ENCODE results near the gene STAT3. TPM values are rescaled to one million over a fixed set of nuclear protein-coding genes. Genes with fewer than 3 reads are reported as not detected.

The STAT3 gene
- total and polyA plus RNA-seq, 9 of the 15 experiments (the other 6 are each of a cell fraction or from before 2014, with no cell fraction given), result 90.0 to 179 (median 114) TPM

GRCh38 chr17:42288803-42289610 lies 99.2 kb downstream of the STAT3 start (continued):
- TF ChIP-seq ZBTB9 (CRISPR knock-in tag; IDR thresholded peaks at IDR 0.05) (no peak), CBX3 (IDR thresholded peaks at IDR 0.05; ENCODE audit: borderline replicate concordance in 1 of 2, low read length in 2 of 2) (0 out of 3 replicates have a peak, but pooled peaks of 1 of the 2 experiments have one; percentile 5), JUN (IDR thresholded peaks at IDR 0.05; ENCODE audit: borderline replicate concordance, low read depth, low read length) (no peak), JUN (CRISPR knock-in tag; IDR thresholded peaks at IDR 0.05; ENCODE audit: borderline replicate concordance) (no peak), SPI1 (IDR thresholded peaks at IDR 0.05; ENCODE audit: borderline replicate concordance, low read depth, low read length) (no peak; the same call in 1 of the 2 replicates), ZNF174 (CRISPR knock-in tag; IDR thresholded peaks at IDR 0.05) (no peak), ZNF583 (CRISPR knock-in tag; IDR thresholded peaks at IDR 0.05) (no peak), ZNF449 (CRISPR knock-in tag; IDR thresholded peaks at IDR 0.05) (no peak), SRSF7 (optimal IDR thresholded peaks at IDR 0.05; ENCODE audit: low read depth, low read length) (no peak), GATA2 (CRISPR knock-in tag; IDR thresholded peaks at IDR 0.05) (no peak), SMAD4 (CRISPR knock-in tag; conservative IDR thresholded peaks at IDR 0.05) (no peak), GATAD2B (IDR thresholded peaks at IDR 0.05; ENCODE audit: borderline replicate concordance) (no peak), PRPF4 (IDR thresholded peaks at IDR 0.05; ENCODE audit: insufficient read depth, low read depth, low read length, poor library complexity, severe bottlenecking) (no peak), MYNN (IDR thresholded peaks at IDR 0.05) (peak; percentile 58; the same call in 1 of the 2 replicates), MYNN (CRISPR knock-in tag; IDR thresholded peaks at IDR 0.05) (no peak), MCM7 (IDR thresholded peaks at IDR 0.05) (no peak), CREBBP (IDR thresholded peaks at IDR 0.05; ENCODE audit: low read depth, low read length) (no peak)
- TF ChIP-seq, protein P1, sequence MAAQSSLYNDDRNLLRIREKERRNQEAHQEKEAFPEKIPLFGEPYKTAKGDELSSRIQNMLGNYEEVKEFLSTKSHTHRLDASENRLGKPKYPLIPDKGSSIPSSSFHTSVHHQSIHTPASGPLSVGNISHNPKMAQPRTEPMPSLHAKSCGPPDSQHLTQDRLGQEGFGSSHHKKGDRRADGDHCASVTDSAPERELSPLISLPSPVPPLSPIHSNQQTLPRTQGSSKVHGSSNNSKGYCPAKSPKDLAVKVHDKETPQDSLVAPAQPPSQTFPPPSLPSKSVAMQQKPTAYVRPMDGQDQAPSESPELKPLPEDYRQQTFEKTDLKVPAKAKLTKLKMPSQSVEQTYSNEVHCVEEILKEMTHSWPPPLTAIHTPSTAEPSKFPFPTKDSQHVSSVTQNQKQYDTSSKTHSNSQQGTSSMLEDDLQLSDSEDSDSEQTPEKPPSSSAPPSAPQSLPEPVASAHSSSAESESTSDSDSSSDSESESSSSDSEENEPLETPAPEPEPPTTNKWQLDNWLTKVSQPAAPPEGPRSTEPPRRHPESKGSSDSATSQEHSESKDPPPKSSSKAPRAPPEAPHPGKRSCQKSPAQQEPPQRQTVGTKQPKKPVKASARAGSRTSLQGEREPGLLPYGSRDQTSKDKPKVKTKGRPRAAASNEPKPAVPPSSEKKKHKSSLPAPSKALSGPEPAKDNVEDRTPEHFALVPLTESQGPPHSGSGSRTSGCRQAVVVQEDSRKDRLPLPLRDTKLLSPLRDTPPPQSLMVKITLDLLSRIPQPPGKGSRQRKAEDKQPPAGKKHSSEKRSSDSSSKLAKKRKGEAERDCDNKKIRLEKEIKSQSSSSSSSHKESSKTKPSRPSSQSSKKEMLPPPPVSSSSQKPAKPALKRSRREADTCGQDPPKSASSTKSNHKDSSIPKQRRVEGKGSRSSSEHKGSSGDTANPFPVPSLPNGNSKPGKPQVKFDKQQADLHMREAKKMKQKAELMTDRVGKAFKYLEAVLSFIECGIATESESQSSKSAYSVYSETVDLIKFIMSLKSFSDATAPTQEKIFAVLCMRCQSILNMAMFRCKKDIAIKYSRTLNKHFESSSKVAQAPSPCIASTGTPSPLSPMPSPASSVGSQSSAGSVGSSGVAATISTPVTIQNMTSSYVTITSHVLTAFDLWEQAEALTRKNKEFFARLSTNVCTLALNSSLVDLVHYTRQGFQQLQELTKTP (IDR thresholded peaks at IDR 0.05; ENCODE audit: low read depth in 1 of 2, partially characterized antibody in 2 of 2), result no peak
- TF ChIP-seq, protein P2, sequence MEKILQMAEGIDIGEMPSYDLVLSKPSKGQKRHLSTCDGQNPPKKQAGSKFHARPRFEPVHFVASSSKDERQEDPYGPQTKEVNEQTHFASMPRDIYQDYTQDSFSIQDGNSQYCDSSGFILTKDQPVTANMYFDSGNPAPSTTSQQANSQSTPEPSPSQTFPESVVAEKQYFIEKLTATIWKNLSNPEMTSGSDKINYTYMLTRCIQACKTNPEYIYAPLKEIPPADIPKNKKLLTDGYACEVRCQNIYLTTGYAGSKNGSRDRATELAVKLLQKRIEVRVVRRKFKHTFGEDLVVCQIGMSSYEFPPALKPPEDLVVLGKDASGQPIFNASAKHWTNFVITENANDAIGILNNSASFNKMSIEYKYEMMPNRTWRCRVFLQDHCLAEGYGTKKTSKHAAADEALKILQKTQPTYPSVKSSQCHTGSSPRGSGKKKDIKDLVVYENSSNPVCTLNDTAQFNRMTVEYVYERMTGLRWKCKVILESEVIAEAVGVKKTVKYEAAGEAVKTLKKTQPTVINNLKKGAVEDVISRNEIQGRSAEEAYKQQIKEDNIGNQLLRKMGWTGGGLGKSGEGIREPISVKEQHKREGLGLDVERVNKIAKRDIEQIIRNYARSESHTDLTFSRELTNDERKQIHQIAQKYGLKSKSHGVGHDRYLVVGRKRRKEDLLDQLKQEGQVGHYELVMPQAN (IDR thresholded peaks at IDR 0.05; ENCODE audit: borderline replicate concordance), result peak; percentile 17; the same call in 1 of the 2 replicates
